HCT116 (cell line): Measurements from ENCODE around the gene ELOVL3. TPM values are rescaled to one million over a fixed set of nuclear protein-coding genes. Genes with fewer than 3 reads are reported as not detected.

ENCODE experiments used
- ATAC-seq: fragments of 200-7000 bp; cut with Tn5 transposase; 2 replicates; pipeline ENCODE4 v1.9.1; 2020; ENCODE audit warnings: mild to moderate bottlenecking, moderate library complexity
- BruUV-seq: library from RNA; stranded (reverse); fragments of 400-500 nt; replicated peaks from 2 replicates; lab custom pipeline; 2021; lab: Mats Ljungman, UMichigan
- CTCF ChIA-PET: fragments of 300-600 bp; sonication (Branson Sonifier 250); formaldehyde crosslinking; loops from one replicate; lab custom pipeline; 2021; ENCODE audit warnings: antibody characterized with exemption; lab: Charles Lee
- POLR2A ChIA-PET: fragments of 300-600, 350-600 bp; sonication (Branson Sonifier 250); formaldehyde crosslinking; loops from one replicate; lab custom pipeline; 2021; ENCODE audit warnings: antibody characterized with exemption; lab: Charles Lee
- RAD21 ChIA-PET, 2 experiments: fragments of 300-600 bp; sonication (Branson Sonifier 250); formaldehyde crosslinking; loops; one replicate each; lab custom pipeline; 2023; ENCODE audit warnings: low total read pairs in 2 of 2; ENCODE audit not compliant: uncharacterized antibody in 2 of 2, unreplicated experiment in 2 of 2, low non-redundant PET in 1 of 2; lab: Charles Lee
- DNase-seq: peaks from one replicate; pipeline ENCODE4 v3.0.0-alpha.2; 2010; ENCODE audit warnings: low read depth, low spot score
- H2AFZ ChIP-seq: fragments of 200-600 bp; shearing (Covaris generic), sonication (generic); 2 replicates; pipeline ENCODE4 v1.6.1; 2017; ENCODE audit warnings: low read depth, mixed run types, mixed read lengths, antibody characterized with exemption, low read length; ENCODE audit not compliant: poor library complexity, severe bottlenecking
- H3K27ac ChIP-seq: 2 replicates; pipeline ENCODE4 v1.5.1; 2012; ENCODE audit warnings: low read depth, low read length
- H3K27me3 ChIP-seq: fragments of 200-600 bp; sonication (generic); 2 replicates; pipeline ENCODE4 v1.6.1; 2016; ENCODE audit warnings: mixed run types, low read length, mixed read lengths; ENCODE audit not compliant: insufficient read depth
- H3K36me3 ChIP-seq, 2 experiments: fragments of 200-500 bp in 1 of 2; fragments of 200-600 bp in 1 of 2; sonication (Bioruptor generic) in 1 of 2; sonication (generic) in 1 of 2; 2 replicates each; pipeline versions ENCODE4 v1.5.1 to v1.6.1; 2014 to 2016; ENCODE audit warnings: low read length in 2 of 2, inconsistent platforms in 1 of 2, mixed read lengths in 1 of 2, mixed run types in 1 of 2; ENCODE audit not compliant: insufficient read depth in 2 of 2, control insufficient read depth in 1 of 2
- H3K4me1 ChIP-seq, 2 experiments: fragments of 200-600 bp in 1 of 2; sonication (generic) in 1 of 2; 2 replicates each; pipeline versions ENCODE4 v1.5.1 to v1.6.1; 2012 to 2017; ENCODE audit warnings: low read length in 2 of 2, inconsistent platforms in 1 of 2, mild to moderate bottlenecking in 1 of 2, mixed read lengths in 1 of 2, mixed run types in 1 of 2, moderate library complexity in 1 of 2; ENCODE audit not compliant: insufficient read depth in 2 of 2, control insufficient read depth in 1 of 2
- H3K4me2 ChIP-seq: fragments of 200-600 bp; sonication (generic); 2 replicates; pipeline ENCODE4 v1.6.1; 2017; ENCODE audit warnings: mixed run types, low read length, mixed read lengths
- H3K4me3 ChIP-seq, 2 experiments: fragments of 200-600 bp in 1 of 2; sonication (generic) in 1 of 2; replicated peaks in 1 of 2; 2 replicates each; pipeline ENCODE4 v1.5.1; 2011 to 2016; ENCODE audit warnings: low read length in 2 of 2, control low read depth in 1 of 2, low read depth in 1 of 2, mild to moderate bottlenecking in 1 of 2, mixed read lengths in 1 of 2, mixed run types in 1 of 2
- H3K79me2 ChIP-seq: fragments of 200-600 bp; sonication (generic); 2 replicates; pipeline ENCODE4 v1.6.1; 2017; ENCODE audit warnings: mild to moderate bottlenecking, mixed run types, low read length, moderate library complexity, mixed read lengths; ENCODE audit not compliant: insufficient read depth
- H3K9ac ChIP-seq: fragments of 200-600 bp; sonication (generic); 2 replicates; pipeline ENCODE4 v1.6.1; 2016; ENCODE audit warnings: low read length, mixed read lengths
- H3K9me2 ChIP-seq: fragments of 200-600 bp; sonication (generic), shearing (Covaris generic); 2 replicates; pipeline ENCODE4 v1.6.1; 2017; ENCODE audit warnings: mixed run types, mild to moderate bottlenecking, moderate library complexity; ENCODE audit not compliant: insufficient read depth
- H3K9me3 ChIP-seq, 2 experiments: fragments of 200-500 bp in 1 of 2; fragments of 200-600 bp in 1 of 2; sonication (Bioruptor generic) in 1 of 2; sonication (generic) in 1 of 2; 2 replicates each; pipeline ENCODE4 v1.6.1; 2014 to 2017; ENCODE audit warnings: low read length in 2 of 2, mixed read lengths in 2 of 2, inconsistent platforms in 1 of 2, low read depth in 1 of 2, mild to moderate bottlenecking in 1 of 2, mixed run types in 1 of 2, moderate library complexity in 1 of 2; ENCODE audit not compliant: control insufficient read depth in 1 of 2, insufficient read depth in 1 of 2
- H4K20me1 ChIP-seq: fragments of 200-600 bp; sonication (generic), shearing (Covaris generic); 2 replicates; pipeline ENCODE4 v1.6.1; 2017; ENCODE audit warnings: mixed run types, mild to moderate bottlenecking, moderate library complexity; ENCODE audit not compliant: insufficient read depth
- CBX3 ChIP-seq: IDR thresholded peaks from 2 replicates; pipeline ENCODE4 v1.6.1; 2012; ENCODE audit warnings: low read depth
- EGR1 ChIP-seq: IDR thresholded peaks from 2 replicates; pipeline ENCODE4 v1.6.1; 2012; ENCODE audit warnings: low read depth
- ELF1 ChIP-seq: IDR thresholded peaks from 2 replicates; pipeline ENCODE4 v1.6.1; 2012; ENCODE audit warnings: low read depth, borderline replicate concordance
- EZH2 ChIP-seq: fragments of 200-600 bp; sonication (generic); IDR thresholded peaks from 2 replicates; pipeline ENCODE4 v1.6.1; 2017; ENCODE audit warnings: antibody characterized with exemption, mixed run types
- EZH2phosphoT487 ChIP-seq: fragments of 200-600 bp; IDR thresholded peaks from 2 replicates; pipeline ENCODE4 v1.6.1; 2018; ENCODE audit warnings: antibody characterized with exemption, borderline replicate concordance
- FOSL1 ChIP-seq: IDR thresholded peaks from 2 replicates; pipeline ENCODE4 v1.6.1; 2012; ENCODE audit warnings: low read depth
- JUND ChIP-seq: IDR thresholded peaks from 2 replicates; pipeline ENCODE4 v1.6.1; 2012
- POLR2A ChIP-seq: IDR thresholded peaks from 2 replicates; pipeline ENCODE4 v1.7.0; 2011; ENCODE audit warnings: borderline replicate concordance; ENCODE audit not compliant: insufficient read depth, insufficient read length; ENCODE audit errors: extremely low read depth
- RAD21 ChIP-seq: IDR thresholded peaks from 2 replicates; pipeline ENCODE4 v1.6.1; 2012; ENCODE audit warnings: low read depth, mild to moderate bottlenecking
- SIN3A ChIP-seq: IDR thresholded peaks from 2 replicates; pipeline ENCODE4 v1.6.1; 2012; ENCODE audit warnings: low read depth
- SRF ChIP-seq: IDR thresholded peaks from 2 replicates; pipeline ENCODE4 v1.6.1; 2012; ENCODE audit warnings: low read depth
- YY1 ChIP-seq: IDR thresholded peaks from 2 replicates; pipeline ENCODE4 v1.6.1; 2011; ENCODE audit warnings: low read length, low read depth, moderate library complexity, mild to moderate bottlenecking; ENCODE audit not compliant: insufficient replicate concordance; ENCODE audit errors: extremely low read depth
- ZFX ChIP-seq: fragments of 450-650 bp; IDR thresholded peaks from 2 replicates; pipeline ENCODE4 v1.6.1; 2017
- ZNF274 ChIP-seq: fragments of 200-500 bp; sonication (Bioruptor generic); IDR thresholded peaks from 2 replicates; pipeline ENCODE4 v1.6.1; 2014; ENCODE audit warnings: mild to moderate bottlenecking, low read depth, low read length, inconsistent platforms
- intact Hi-C: fragments of 100-400 bp; cut with micrococcal nuclease; formaldehyde crosslinking; loops from 2 replicates; pipeline ENCODE4 v1.10.0; 2022
- total RNA-seq: library from RNA; stranded (reverse); gene quantifications from one replicate; pipeline ENCODE4 v1.2.1, GENCODE V29; 2021; ENCODE audit not compliant: unreplicated experiment
- TF ChIP-seq, protein P1 (sequence below): IDR thresholded peaks from 2 replicates; pipeline ENCODE4 v1.6.1; 2011; ENCODE audit warnings: mild to moderate bottlenecking, low read length, moderate library complexity; ENCODE audit not compliant: insufficient replicate concordance; ENCODE audit errors: extremely low read depth
- TF ChIP-seq, protein P2 (sequence below), 3 experiments: fragments of 200-600 bp in 1 of 3; sonication (generic) in 1 of 3; IDR thresholded peaks in 2 of 3; conservative IDR thresholded peaks in 1 of 3; 2 replicates each; pipeline ENCODE4 v1.5.1; 2012 to 2017; ENCODE audit warnings: low read depth in 2 of 3, low read length in 2 of 3, antibody characterized with exemption in 1 of 3, borderline replicate concordance in 1 of 3, control low read depth in 1 of 3, mild to moderate bottlenecking in 1 of 3, mixed read lengths in 1 of 3, mixed run types in 1 of 3, moderate library complexity in 1 of 3; ENCODE audit not compliant: insufficient read depth in 1 of 3
- TF ChIP-seq, protein P3 (sequence below): IDR thresholded peaks from 2 replicates; pipeline ENCODE4 v1.6.1; 2012
- TF ChIP-seq, protein P4 (sequence below): IDR thresholded peaks from 2 replicates; pipeline ENCODE4 v1.6.1; 2012; ENCODE audit warnings: low read depth
- TF ChIP-seq, protein P5 (sequence below): IDR thresholded peaks from 2 replicates; pipeline ENCODE4 v1.6.1; 2012

Gene ELOVL3
- total RNA-seq, 1 experiment from 2014 or later, result 5.5 TPM

DNA sequence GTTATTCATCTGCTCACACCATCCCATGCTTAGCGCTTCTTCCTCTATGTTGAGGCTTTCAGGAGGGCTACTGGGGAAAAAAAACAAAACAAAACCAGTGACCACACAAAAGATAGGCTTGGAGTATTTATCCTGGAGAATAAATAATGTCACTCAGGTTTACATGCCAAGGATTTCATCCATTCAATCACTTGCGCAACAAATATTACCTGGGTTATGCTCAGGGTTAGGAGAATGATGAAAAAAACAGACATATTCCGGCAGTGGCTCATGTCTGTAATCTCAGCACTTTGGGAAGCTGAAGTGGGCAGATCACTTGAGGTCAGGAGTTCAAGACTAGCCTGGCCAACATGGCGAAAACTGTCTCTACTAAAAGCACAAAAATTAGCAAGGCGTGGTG, 3.3 kb upstream of the ELOVL3 start:
- Histone ChIP-seq H3K9ac (no peak overlapping the region), H4K20me1 (no peaks in the 10 kb centered on the region), H3K4me1 (peaks cover 14 to 18% of the 10 kb centered on the region in 2 experiments), H3K27me3 (no peaks in the 10 kb centered on the region), H3K9me2 (no peaks in the 10 kb centered on the region), H3K27ac (no peak overlapping the region), H3K79me2 (no peaks in the 10 kb centered on the region), H3K4me3 (no peak overlapping the region), H3K4me2 (no peak overlapping the region), H3K36me3 (no peaks in the 10 kb centered on the region), H2AFZ (no peak overlapping the region), H3K9me3 (no peaks in the 10 kb centered on the region)
- RAD21 ChIA-PET, result no interaction called here
- CTCF ChIA-PET, result interaction anchor here (1.3 to 5.3 kb wide), 3 partner anchors 8 to 361 kb away, joined by 4 to 46 read pairs (median 5); no protein-coding TSS in a partner anchor
- no TSS peak for BruUV-seq
- POLR2A ChIA-PET, result interaction anchor here (1.3 kb wide), 1 partner anchor 53 kb away, joined by 3 read pairs; no protein-coding TSS in a partner anchor
- no peak for DNase-seq
- intact Hi-C loops, result no loop called here
- TF ChIP-seq EZH2, result no peak
- TF ChIP-seq ELF1, result no peak
- TF ChIP-seq, protein P1, sequence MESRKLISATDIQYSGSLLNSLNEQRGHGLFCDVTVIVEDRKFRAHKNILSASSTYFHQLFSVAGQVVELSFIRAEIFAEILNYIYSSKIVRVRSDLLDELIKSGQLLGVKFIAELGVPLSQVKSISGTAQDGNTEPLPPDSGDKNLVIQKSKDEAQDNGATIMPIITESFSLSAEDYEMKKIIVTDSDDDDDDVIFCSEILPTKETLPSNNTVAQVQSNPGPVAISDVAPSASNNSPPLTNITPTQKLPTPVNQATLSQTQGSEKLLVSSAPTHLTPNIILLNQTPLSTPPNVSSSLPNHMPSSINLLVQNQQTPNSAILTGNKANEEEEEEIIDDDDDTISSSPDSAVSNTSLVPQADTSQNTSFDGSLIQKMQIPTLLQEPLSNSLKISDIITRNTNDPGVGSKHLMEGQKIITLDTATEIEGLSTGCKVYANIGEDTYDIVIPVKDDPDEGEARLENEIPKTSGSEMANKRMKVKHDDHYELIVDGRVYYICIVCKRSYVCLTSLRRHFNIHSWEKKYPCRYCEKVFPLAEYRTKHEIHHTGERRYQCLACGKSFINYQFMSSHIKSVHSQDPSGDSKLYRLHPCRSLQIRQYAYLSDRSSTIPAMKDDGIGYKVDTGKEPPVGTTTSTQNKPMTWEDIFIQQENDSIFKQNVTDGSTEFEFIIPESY, result no peak
- no peak for TF ChIP-seq SIN3A
- TF ChIP-seq, protein P2, sequence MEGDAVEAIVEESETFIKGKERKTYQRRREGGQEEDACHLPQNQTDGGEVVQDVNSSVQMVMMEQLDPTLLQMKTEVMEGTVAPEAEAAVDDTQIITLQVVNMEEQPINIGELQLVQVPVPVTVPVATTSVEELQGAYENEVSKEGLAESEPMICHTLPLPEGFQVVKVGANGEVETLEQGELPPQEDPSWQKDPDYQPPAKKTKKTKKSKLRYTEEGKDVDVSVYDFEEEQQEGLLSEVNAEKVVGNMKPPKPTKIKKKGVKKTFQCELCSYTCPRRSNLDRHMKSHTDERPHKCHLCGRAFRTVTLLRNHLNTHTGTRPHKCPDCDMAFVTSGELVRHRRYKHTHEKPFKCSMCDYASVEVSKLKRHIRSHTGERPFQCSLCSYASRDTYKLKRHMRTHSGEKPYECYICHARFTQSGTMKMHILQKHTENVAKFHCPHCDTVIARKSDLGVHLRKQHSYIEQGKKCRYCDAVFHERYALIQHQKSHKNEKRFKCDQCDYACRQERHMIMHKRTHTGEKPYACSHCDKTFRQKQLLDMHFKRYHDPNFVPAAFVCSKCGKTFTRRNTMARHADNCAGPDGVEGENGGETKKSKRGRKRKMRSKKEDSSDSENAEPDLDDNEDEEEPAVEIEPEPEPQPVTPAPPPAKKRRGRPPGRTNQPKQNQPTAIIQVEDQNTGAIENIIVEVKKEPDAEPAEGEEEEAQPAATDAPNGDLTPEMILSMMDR (IDR thresholded peaks at IDR 0.05 in 2 of 3, conservative IDR thresholded peaks at IDR 0.05 in 1 of 3; ENCODE audit: borderline replicate concordance in 1 of 3, insufficient read depth in 1 of 3, low read depth in 2 of 3, low read length in 2 of 3), result no peak
- TF ChIP-seq EZH2phosphoT487, result no peak
- TF ChIP-seq ZFX, result no peak
- TF ChIP-seq CBX3, result no peak
- TF ChIP-seq, protein P3, sequence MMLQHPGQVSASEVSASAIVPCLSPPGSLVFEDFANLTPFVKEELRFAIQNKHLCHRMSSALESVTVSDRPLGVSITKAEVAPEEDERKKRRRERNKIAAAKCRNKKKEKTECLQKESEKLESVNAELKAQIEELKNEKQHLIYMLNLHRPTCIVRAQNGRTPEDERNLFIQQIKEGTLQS, result no peak
- TF ChIP-seq, protein P4, sequence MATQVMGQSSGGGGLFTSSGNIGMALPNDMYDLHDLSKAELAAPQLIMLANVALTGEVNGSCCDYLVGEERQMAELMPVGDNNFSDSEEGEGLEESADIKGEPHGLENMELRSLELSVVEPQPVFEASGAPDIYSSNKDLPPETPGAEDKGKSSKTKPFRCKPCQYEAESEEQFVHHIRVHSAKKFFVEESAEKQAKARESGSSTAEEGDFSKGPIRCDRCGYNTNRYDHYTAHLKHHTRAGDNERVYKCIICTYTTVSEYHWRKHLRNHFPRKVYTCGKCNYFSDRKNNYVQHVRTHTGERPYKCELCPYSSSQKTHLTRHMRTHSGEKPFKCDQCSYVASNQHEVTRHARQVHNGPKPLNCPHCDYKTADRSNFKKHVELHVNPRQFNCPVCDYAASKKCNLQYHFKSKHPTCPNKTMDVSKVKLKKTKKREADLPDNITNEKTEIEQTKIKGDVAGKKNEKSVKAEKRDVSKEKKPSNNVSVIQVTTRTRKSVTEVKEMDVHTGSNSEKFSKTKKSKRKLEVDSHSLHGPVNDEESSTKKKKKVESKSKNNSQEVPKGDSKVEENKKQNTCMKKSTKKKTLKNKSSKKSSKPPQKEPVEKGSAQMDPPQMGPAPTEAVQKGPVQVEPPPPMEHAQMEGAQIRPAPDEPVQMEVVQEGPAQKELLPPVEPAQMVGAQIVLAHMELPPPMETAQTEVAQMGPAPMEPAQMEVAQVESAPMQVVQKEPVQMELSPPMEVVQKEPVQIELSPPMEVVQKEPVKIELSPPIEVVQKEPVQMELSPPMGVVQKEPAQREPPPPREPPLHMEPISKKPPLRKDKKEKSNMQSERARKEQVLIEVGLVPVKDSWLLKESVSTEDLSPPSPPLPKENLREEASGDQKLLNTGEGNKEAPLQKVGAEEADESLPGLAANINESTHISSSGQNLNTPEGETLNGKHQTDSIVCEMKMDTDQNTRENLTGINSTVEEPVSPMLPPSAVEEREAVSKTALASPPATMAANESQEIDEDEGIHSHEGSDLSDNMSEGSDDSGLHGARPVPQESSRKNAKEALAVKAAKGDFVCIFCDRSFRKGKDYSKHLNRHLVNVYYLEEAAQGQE, result no peak
- TF ChIP-seq RAD21, result no peak
- TF ChIP-seq POLR2A, result no peak
- TF ChIP-seq JUND, result no peak
- no peak for TF ChIP-seq YY1
- TF ChIP-seq, protein P5, sequence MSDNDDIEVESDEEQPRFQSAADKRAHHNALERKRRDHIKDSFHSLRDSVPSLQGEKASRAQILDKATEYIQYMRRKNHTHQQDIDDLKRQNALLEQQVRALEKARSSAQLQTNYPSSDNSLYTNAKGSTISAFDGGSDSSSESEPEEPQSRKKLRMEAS, result no peak
- no peak for TF ChIP-seq SRF
- TF ChIP-seq FOSL1, result no peak
- no peak for TF ChIP-seq EGR1
- TF ChIP-seq ZNF274, result no peak
- no peak for ATAC-seq
